Stomach (tissue), 4 donors: ENCODE results near the gene KCNH1.

ENCODE experiments used
- EP300 ChIP-seq: sonication (generic); formaldehyde crosslinking; IDR thresholded peaks from one replicate; pipeline ENCODE4 v1.6.1; 2017; ENCODE audit warnings: antibody characterized with exemption
- POLR2A ChIP-seq, 4 donors: fragments of 450-650 bp; IDR thresholded peaks; one replicate each; pipeline ENCODE4 v1.6.1; 2016; ENCODE audit warnings: antibody characterized with exemption in 4 of 4, control low read depth in 2 of 4, mild to moderate bottlenecking in 1 of 4, moderate library complexity in 1 of 4
- POLR2AphosphoS5 ChIP-seq, 3 donors: sonication (generic); formaldehyde crosslinking; IDR thresholded peaks; one replicate each; pipeline ENCODE4 v1.6.1; 2016; ENCODE audit warnings: antibody characterized with exemption in 3 of 3
- TF ChIP-seq, protein P1 (sequence below), 7 experiments: fragments of 450-650 bp in 4 of 7; fragments of 200-600 bp in 3 of 7; sonication (generic) in 3 of 7; IDR thresholded peaks; one replicate each; pipeline ENCODE4 v1.5.1; 2016 to 2019; ENCODE audit warnings: antibody characterized with exemption in 7 of 7, control low read depth in 2 of 7, mild to moderate bottlenecking in 1 of 7

DNA sequence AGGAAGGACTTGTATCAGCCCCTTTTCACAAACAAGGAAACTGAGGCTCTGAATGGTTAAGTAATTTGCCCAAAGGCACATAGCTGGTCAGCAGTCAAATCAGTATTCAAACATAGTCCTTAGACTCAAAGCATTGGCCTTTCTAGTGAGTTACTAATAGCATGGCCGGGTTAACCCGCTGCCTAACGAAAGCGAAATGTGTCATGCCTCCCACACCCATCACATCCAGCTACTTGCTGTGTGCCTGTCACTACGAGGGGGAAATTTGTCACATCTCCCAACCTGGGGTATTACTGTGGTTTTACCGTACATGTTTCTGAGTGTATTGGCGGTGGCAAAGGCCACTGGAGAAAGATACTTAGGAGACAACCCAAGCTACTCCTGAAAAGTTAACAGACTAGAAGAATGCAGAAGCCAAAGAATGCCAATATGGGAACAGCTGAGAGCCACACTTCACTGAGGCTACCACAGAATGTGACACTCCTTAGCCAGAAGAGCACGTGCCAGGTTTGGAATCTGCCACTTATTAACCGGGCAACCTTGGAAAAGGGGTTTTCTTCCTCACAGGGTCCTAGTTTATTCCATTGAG, 363.5 kb downstream of the KCNH1 start:
- TF ChIP-seq POLR2AphosphoS5 (IDR thresholded peaks at IDR 0.05) (no peak), EP300 (no peak), POLR2A (IDR thresholded peaks at IDR 0.05) (no peak)
- TF ChIP-seq, protein P1, sequence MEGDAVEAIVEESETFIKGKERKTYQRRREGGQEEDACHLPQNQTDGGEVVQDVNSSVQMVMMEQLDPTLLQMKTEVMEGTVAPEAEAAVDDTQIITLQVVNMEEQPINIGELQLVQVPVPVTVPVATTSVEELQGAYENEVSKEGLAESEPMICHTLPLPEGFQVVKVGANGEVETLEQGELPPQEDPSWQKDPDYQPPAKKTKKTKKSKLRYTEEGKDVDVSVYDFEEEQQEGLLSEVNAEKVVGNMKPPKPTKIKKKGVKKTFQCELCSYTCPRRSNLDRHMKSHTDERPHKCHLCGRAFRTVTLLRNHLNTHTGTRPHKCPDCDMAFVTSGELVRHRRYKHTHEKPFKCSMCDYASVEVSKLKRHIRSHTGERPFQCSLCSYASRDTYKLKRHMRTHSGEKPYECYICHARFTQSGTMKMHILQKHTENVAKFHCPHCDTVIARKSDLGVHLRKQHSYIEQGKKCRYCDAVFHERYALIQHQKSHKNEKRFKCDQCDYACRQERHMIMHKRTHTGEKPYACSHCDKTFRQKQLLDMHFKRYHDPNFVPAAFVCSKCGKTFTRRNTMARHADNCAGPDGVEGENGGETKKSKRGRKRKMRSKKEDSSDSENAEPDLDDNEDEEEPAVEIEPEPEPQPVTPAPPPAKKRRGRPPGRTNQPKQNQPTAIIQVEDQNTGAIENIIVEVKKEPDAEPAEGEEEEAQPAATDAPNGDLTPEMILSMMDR (IDR thresholded peaks at IDR 0.05): no peak
